ENCODE measurements around the gene CASP12.
"Not testable (repeated sequence)": the region's sequence is repeated elsewhere in the genome, so short reads cannot be mapped to it uniquely, and the experiment has no call there.

Gene CASP12

DNA sequence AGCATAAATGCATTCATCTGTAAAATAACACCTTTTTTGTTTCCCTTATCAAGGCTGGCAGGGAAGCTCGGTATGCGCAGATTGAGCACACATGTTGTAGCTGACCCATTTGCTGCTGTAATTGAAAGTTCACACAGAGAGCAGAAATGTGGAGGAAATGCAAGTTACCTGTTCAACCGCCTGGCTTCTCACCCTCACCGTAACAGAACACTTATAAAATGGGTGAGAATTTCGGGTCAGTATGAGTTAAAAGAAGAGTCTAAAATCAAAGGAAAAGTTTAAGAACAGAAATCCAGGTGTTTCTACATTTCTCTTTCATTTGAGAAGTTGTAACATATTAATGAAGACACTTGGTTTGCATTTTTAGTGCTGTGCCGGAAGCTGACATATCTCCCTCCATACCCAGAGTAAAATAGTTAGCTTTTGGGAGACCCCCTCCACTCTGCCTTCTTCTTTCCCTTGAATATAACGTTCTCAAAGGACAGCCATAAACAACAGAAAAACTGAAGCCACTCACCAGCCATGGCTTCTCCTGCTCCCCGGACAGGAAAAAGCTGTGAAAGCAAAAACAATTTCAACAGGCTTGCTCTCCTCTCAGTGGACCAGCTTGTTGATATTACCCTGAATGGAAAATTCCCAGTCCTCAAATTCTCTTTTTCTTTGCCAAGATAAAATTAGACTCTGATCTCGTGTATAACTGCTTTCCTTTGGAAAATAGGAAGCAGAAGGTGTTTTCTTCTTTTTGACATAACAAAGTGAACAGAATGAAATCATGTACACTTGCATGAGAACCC lies at the start of gene CASP12:
Gene CASP12, minus strand, starts transcription at position 570 of the 794 bp plus-strand sequence.
- DNase-seq (ENCODE audit: low read depth): no peak
- TF ChIP-seq, protein P1, sequence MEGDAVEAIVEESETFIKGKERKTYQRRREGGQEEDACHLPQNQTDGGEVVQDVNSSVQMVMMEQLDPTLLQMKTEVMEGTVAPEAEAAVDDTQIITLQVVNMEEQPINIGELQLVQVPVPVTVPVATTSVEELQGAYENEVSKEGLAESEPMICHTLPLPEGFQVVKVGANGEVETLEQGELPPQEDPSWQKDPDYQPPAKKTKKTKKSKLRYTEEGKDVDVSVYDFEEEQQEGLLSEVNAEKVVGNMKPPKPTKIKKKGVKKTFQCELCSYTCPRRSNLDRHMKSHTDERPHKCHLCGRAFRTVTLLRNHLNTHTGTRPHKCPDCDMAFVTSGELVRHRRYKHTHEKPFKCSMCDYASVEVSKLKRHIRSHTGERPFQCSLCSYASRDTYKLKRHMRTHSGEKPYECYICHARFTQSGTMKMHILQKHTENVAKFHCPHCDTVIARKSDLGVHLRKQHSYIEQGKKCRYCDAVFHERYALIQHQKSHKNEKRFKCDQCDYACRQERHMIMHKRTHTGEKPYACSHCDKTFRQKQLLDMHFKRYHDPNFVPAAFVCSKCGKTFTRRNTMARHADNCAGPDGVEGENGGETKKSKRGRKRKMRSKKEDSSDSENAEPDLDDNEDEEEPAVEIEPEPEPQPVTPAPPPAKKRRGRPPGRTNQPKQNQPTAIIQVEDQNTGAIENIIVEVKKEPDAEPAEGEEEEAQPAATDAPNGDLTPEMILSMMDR (IDR thresholded peaks at IDR 0.05; ENCODE audit: low read depth, low read length, missing control alignments): no peak
- no peak within 1 kb of the TSS for H3K4me3 ChIP-seq (ENCODE audit: low read depth, low read length)
- in situ Hi-C loops (cut with HindIII; ENCODE audit: low sequenced_read_pairs): no loop called here

DNA sequence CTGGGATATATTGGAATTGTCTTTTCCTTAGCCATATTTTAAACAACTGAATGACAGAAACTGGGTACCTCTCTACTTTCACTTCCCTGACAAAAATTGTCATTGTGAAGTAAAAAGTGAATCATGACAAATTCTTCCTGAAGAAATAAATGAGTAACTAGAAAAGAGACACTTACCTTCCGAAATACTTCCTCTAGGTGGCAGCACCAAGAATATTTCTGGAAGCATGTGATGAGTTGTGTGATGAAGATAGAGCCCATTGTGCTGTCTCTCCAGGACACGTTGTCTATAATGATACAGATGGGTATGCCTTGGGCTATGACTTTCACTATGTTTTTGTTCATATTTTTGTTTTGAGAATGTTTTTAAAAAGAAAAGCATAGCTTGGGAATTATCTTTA lies 48.6 kb upstream of the CASP12 start:
- H3K4me3 ChIP-seq (ENCODE audit: low read depth, low read length): no peak overlapping the region
- TF ChIP-seq, protein P1 (IDR thresholded peaks at IDR 0.05; ENCODE audit: low read depth, low read length, missing control alignments): peak; percentile 33
- in situ Hi-C loops (cut with HindIII; ENCODE audit: low sequenced_read_pairs): no loop called here
- DNase-seq (ENCODE audit: low read depth): peak; percentile 12

DNA sequence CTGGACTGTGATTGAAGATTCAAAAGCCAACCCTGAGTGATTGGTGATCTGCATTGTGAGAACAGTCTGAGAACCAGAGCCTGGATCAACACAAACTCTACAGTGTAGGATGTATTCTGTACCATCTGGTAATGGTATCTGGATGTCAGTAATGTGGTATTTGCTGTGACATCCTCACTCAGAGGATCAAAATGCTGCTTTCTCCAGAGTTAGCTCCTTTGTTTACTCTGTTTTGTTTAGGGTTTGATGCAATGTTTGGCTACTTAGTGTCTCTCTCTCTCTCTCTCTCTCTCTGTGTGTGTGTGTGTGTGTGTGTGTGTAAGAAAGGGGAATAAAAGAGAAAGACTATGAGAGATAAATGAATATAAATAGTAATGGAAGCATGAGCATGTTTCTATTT lies 45.8 kb upstream of the CASP12 start:
- H3K4me3 ChIP-seq (ENCODE audit: low read depth, low read length): no peak overlapping the region
- in situ Hi-C loops (cut with HindIII; ENCODE audit: low sequenced_read_pairs): no loop called here
- TF ChIP-seq, protein P1 (IDR thresholded peaks at IDR 0.05; ENCODE audit: low read depth, low read length, missing control alignments): no peak
- no peak for DNase-seq (ENCODE audit: low read depth)

DNA sequence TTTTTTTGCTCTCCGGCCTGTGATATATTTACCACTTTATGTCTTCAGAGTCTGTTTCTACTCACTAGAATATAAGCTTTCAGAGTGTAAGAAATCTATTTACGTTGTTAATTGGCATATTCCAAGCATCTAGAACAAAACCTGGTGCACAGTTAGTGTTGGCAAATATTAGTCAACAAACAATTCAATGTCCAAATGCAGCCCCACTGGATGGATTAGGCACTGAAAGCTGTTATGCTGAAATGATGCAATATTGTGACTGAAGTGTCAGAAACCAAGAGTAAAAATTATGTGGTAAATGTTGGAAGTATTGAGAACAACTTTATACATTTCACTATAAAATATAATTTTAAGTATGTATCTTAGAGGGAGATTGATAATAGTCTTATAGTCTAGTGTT lies 45.3 kb upstream of the CASP12 start:
- no peak for DNase-seq (ENCODE audit: low read depth)
- H3K4me3 ChIP-seq (ENCODE audit: low read depth, low read length): no peak overlapping the region
- TF ChIP-seq, protein P1 (IDR thresholded peaks at IDR 0.05; ENCODE audit: low read depth, low read length, missing control alignments): no peak
- in situ Hi-C loops (cut with HindIII; ENCODE audit: low sequenced_read_pairs): no loop called here

DNA sequence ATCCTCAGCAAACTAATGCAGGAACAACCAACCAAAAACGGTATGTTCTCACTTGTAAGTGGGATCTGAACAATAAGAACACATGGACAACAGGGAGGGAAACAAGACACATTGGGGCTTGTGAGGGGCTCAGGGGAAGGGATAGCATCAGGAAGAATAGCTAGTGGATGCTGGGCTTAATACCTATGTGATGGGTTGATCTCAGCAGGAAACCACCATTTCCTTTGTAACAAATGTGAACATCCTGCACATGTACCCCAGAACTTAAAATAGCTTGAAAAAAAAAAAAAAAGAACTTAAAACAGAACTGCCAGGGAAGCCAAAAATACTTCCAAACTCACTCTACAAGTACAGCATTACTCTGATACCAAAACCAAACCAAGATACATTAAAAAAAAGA lies 36.3 kb upstream of the CASP12 start:
- no peak for DNase-seq (ENCODE audit: low read depth)
- no peak overlapping the region for H3K4me3 ChIP-seq (ENCODE audit: low read depth, low read length)
- TF ChIP-seq, protein P1 (IDR thresholded peaks at IDR 0.05; ENCODE audit: low read depth, low read length, missing control alignments): no peak
- in situ Hi-C loops (cut with HindIII; ENCODE audit: low sequenced_read_pairs): no loop called here

DNA sequence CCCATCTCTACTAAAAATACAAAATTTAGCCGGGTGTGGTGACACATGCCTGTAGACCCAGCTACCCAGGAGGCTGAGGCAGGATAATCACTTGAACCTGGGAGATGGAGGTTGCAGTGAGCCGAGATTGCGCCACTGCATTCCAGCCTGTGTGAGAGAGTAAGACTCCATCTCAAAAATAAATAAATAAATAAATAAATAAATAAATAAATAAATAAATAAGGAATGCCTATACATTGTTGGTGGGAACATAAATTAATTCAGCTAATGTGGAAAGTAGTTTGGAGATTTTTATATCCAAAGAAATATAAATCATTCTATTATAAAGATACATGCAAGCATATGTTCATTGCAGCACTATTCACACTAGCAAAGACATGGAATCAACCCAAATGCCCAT lies 35.8 kb upstream of the CASP12 start:
- in situ Hi-C loops (cut with HindIII; ENCODE audit: low sequenced_read_pairs); DNase-seq (ENCODE audit: low read depth); H3K4me3 ChIP-seq (ENCODE audit: low read depth, low read length): not testable (repeated sequence)

DNA sequence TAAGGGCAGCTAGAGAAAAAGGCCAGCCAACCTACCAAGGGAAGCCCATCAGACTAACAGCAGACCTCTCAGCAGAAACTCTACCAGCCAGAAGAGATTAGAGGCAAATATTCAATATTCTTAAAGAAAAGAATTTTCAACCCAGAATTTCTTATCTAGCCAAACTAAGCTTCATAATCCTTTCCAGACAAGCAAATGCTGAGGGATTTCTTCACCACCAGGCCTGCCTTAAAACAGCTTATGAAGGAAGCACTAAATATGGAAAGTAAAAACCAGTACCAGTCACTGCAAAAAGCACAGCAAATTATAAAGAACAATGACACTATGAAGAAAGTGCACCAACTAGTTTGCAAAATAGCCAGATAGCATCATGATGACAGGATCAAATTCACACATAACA lies 30.6 kb upstream of the CASP12 start:
- TF ChIP-seq, protein P1 (IDR thresholded peaks at IDR 0.05; ENCODE audit: low read depth, low read length, missing control alignments): no peak

More for the DNA sequence above, 30.6 kb upstream of the CASP12 start:
- in situ Hi-C loops (cut with HindIII; ENCODE audit: low sequenced_read_pairs): no loop called here
- DNase-seq (ENCODE audit: low read depth): no peak
- no peak overlapping the region for H3K4me3 ChIP-seq (ENCODE audit: low read depth, low read length)
